Uterus (tissue), 4 donors: ENCODE measurements around the gene SEMA4C. TPM values are rescaled to one million over a fixed set of nuclear protein-coding genes. Genes with fewer than 3 reads are reported as not detected.
"Not testable (repeated sequence)": the region's sequence is repeated elsewhere in the genome, so short reads cannot be mapped to it uniquely, and the experiment has no call there.

ENCODE experiments used
- DNase-seq, 2 donors: peaks; one replicate each; pipeline ENCODE4 v3.0.0-alpha.2; 2019 to 2020
- H3K27ac ChIP-seq, 2 donors: fragments of 200-600 bp; sonication (generic); 1 replicate in 1 of 2; 2 replicates in 1 of 2; pipeline ENCODE4 v1.5.1; 2016 to 2018
- H3K27me3 ChIP-seq, 2 donors: fragments of 200-600 bp; sonication (generic); one replicate each; pipeline ENCODE4 v1.5.1; 2018 to 2019; ENCODE audit warnings: control low read depth in 1 of 2
- H3K36me3 ChIP-seq, 2 donors: fragments of 200-600 bp; sonication (generic); one replicate each; pipeline ENCODE4 v1.5.1; 2019; ENCODE audit warnings: control low read depth in 1 of 2
- H3K4me1 ChIP-seq, 2 donors: fragments of 200-600 bp; sonication (generic); one replicate each; pipeline ENCODE4 v1.5.1; 2018 to 2019; ENCODE audit warnings: control low read depth in 1 of 2
- H3K4me3 ChIP-seq, 2 donors: fragments of 200-600 bp; sonication (generic); 1 replicate in 1 of 2; 2 replicates in 1 of 2; pipeline ENCODE4 v1.5.1; 2018 to 2019; ENCODE audit warnings: mild to moderate bottlenecking in 1 of 2
- H3K9me3 ChIP-seq, 2 donors: fragments of 200-600 bp; sonication (generic); one replicate each; pipeline ENCODE4 v1.5.1; 2019; ENCODE audit warnings: control low read depth in 1 of 2
- POLR2A ChIP-seq, 2 donors: fragments of 450-650 bp; IDR thresholded peaks; one replicate each; pipeline ENCODE4 v1.6.1; 2016; ENCODE audit warnings: antibody characterized with exemption in 2 of 2, mild to moderate bottlenecking in 1 of 2, moderate library complexity in 1 of 2
- intact Hi-C: fragments of 100-400 bp; cut with DNase I; formaldehyde crosslinking; loops from one replicate; pipeline ENCODE4 v1.15.1; 2023; ENCODE audit warnings: low total_unique reads
- total RNA-seq, 4 donors: library from RNA; depleted of rRNA in 3 of 4; stranded (reverse); fragments of >200 nt in 3 of 4; gene quantifications; one replicate each; pipeline versions ENCODE4 v1.1.0 to v1.2.4, GENCODE V29; 2014 to 2023
- TF ChIP-seq, protein P1 (sequence below), 4 experiments: fragments of 200-600 bp in 2 of 4; fragments of 450-650 bp in 2 of 4; sonication (generic) in 2 of 4; IDR thresholded peaks; one replicate each; pipeline ENCODE4 v1.5.1; 2016 to 2019; ENCODE audit warnings: antibody characterized with exemption in 4 of 4, mild to moderate bottlenecking in 2 of 4, moderate library complexity in 1 of 4
- donor health status: DM: yes; HTN: yes; CAD: no.

The SEMA4C gene
- total RNA-seq, 4 donors from 2014 or later = 31.8 to 117 (median 61.7) TPM

DNA sequence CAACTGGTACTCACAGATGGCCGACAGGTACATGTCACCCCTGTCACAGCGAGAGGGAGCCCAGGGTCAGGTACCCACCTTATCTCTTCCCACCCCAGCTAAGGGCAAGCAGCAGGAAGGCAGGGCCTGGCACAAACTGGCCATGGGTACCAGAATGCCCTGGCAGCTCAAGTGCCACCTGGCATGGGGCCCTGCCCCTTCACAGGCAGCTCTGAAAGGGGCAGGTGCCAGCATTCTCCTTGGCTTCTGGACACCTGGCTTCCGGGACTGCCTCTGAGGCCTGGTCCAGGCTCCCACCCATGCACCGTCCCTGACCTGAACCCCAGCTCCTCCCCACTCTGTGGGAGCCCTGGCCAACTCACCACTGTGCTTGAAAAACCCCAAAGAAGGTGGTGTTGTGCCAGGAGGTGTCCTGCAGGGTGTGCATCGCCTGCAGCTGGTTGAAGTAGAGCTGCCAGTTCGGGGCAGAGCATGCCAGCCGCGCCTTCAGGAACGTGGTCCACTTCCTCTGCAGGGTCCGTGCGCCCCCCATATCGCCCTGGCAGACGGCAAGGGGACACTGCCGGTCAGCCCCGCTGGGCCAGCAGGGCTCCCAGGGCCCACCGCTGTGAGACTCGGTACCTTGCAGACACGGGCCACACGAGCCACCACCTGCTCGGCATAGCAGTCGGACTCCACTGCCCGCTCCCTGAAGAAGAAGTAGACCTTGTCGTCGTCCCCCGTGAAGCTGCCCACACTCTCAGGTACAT, 5.4 kb downstream of the SEMA4C start:
- Histone ChIP-seq H3K4me3 (no peak overlapping the region), H3K4me1 (peaks cover 4 to 22% of the 10 kb centered on the region in 2 donors), H3K27ac (no peak overlapping the region), H3K27me3 (no peaks in the 10 kb centered on the region), H3K36me3 (no peaks in the 10 kb centered on the region), H3K9me3 (no peaks in the 10 kb centered on the region)
- TF ChIP-seq POLR2A (IDR thresholded peaks at IDR 0.05) = no peak
- TF ChIP-seq, protein P1, sequence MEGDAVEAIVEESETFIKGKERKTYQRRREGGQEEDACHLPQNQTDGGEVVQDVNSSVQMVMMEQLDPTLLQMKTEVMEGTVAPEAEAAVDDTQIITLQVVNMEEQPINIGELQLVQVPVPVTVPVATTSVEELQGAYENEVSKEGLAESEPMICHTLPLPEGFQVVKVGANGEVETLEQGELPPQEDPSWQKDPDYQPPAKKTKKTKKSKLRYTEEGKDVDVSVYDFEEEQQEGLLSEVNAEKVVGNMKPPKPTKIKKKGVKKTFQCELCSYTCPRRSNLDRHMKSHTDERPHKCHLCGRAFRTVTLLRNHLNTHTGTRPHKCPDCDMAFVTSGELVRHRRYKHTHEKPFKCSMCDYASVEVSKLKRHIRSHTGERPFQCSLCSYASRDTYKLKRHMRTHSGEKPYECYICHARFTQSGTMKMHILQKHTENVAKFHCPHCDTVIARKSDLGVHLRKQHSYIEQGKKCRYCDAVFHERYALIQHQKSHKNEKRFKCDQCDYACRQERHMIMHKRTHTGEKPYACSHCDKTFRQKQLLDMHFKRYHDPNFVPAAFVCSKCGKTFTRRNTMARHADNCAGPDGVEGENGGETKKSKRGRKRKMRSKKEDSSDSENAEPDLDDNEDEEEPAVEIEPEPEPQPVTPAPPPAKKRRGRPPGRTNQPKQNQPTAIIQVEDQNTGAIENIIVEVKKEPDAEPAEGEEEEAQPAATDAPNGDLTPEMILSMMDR (IDR thresholded peaks at IDR 0.05) = no peak
- intact Hi-C loops = loop anchor here (10.0 kb wide), 1 partner anchor 100 kb away; the partner anchor contains the start of gene CNNM4
- DNase-seq = no peak

DNA sequence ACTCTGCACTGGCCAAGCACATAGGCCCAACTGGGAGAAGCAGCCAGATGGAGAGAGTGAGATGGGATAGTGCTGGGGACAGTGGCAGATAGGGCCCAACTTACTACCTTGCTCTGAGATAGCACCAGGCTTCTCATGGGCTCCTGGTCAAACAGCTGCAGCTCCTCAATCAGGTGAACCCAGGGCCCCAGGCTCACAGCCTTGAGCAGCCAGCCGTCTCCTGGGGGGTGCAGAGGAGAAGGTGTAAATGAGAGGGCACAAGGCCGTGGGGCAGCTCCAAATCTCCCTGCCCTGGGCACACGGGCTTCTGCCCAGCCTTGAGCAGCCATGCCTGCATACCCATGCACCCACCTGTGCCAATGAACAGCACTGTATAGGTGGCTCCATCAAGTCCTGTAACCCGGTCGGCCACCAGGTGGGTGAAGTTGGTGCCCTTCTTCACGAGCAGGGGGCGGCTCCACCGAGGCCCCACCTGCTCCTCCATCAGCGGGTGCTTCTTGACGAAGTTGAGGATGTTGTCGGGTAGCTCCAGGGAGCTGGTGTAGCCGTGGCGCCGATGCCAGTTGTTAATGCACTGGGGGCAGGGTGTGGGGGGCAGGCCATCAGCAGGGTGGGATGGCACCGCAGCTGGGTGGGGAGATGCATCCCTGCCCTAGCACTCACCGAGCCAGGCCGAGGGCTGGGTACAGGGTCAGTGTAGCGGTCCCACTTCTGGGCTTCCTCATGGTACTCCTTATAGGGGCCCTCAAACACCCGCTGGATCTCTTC, 6.1 kb downstream of the SEMA4C start:
- DNase-seq = no peak
- peaks cover 4 to 30% of the 10 kb centered on the region in 2 donors for H3K4me1 ChIP-seq
- TF ChIP-seq, protein P1 (IDR thresholded peaks at IDR 0.05) = no peak
- TF ChIP-seq POLR2A (IDR thresholded peaks at IDR 0.05) = no peak
- intact Hi-C loops = loop anchor here (10.0 kb wide), 1 partner anchor 99 kb away; the partner anchor contains the start of gene CNNM4
- H3K27ac ChIP-seq = no peak overlapping the region
- no peak overlapping the region for H3K4me3 ChIP-seq
- no peaks in the 10 kb centered on the region for H3K27me3 ChIP-seq
- no peaks in the 10 kb centered on the region for H3K36me3 ChIP-seq
- no peaks in the 10 kb centered on the region for H3K9me3 ChIP-seq

DNA sequence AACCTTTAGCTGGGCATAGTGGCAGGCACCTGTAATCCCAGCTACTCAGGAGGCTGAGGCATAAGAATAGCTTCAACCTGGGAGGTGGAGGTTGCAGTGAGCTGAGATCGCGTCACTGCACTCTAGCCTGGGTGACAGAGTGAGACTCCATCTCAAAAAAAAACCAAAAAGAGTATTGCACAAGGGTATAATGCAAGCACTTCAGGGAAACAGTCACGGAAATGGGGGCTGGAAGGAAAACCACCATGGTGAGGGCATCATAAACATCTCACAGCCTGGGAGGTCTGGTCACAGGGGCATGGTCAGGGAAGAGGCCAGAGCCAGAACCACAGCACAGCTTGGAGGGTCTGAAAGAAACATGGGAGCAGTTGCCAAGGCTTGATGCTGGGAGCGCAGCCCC, 6.8 kb downstream of the SEMA4C start:
- H3K27ac ChIP-seq, H3K27me3 ChIP-seq, H3K36me3 ChIP-seq, H3K4me3 ChIP-seq, H3K9me3 ChIP-seq, DNase-seq: not testable (repeated sequence)
- intact Hi-C loops = loop anchor here (10.0 kb wide), 1 partner anchor 98 kb away; the partner anchor contains the start of gene CNNM4
- peaks cover 4 to 33% of the 10 kb centered on the region in 2 donors for H3K4me1 ChIP-seq

DNA sequence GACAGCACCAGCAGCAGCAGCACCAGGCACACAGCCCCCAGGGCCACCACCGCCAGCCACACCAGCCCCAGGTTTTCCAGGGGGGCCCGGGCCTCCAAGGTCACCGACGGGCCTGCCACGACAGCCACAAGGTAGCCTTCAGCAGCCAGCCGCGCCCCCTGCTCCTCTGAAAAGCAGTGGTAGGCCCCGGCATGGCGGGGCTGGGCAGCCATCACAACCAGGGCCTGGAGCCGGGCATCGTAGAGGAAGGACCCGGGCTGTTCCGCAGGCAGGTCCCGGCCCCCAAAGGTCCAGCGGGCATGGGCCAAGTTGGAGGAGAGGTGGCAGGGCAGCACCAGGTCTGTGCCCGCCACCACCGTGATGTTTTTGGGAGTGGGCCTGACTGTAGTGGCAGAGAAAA, 8.8 kb downstream of the SEMA4C start:
- Histone ChIP-seq H3K27ac (peak overlapping the region; percentile 84 to 89), H3K27me3 (no peaks in the 10 kb centered on the region), H3K36me3 (no peaks in the 10 kb centered on the region), H3K9me3 (no peaks in the 10 kb centered on the region), H3K4me1 (peaks cover 0 to 26% of the 10 kb centered on the region in 2 donors), H3K4me3 (no peak overlapping the region)
- TF ChIP-seq POLR2A (IDR thresholded peaks at IDR 0.05) = no peak
- TF ChIP-seq, protein P1 (IDR thresholded peaks at IDR 0.05) = no peak
- no peak for DNase-seq
- intact Hi-C loops = loop anchor here (10.0 kb wide), 1 partner anchor 96 kb away; the partner anchor contains the start of gene CNNM4

DNA sequence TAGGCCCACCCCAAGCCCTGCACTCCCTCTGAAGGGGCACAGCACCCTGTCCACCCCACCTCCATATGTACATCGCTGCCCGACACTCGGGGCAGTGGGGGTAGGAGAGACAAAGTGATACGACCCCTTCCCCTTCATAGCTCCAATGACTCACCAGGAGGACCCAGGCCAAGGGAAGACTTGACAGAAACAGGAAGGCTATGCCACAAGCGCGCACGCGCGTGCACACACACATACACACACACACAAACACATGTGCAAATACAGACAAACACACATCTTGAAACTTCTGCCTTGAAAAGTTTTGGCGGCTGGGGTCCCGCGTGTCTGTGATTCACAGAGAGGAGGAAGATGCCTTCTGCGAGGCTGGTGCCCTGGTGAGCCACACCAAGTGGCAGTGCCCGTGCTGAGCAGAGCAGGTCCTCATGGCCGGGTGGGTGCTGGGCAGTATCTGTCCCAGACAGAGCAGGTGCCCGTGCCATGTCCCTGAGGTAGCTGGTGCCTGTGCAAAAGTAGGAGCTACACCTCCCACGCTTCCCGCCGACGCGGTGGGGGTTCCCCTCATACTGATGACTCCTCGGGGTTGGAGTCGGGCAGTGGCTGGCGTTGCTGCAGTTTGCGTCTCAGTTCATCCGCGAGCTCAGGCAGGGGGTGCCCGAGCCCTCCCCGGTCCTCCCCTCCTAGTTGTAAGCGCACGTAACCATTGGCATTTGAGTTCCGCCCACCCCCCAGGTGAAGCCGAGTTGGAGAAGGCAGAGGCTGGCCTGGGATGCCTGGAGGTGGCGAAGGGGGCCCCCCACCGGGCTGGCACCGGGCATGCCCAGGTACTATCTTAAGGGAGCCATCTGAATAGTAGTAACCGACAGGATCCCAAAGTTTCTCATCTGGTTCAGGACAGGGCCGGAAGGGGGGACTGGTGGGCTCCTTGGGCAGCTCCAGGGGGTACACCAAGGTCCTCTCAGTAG, 9.5 kb downstream of the SEMA4C start:
- TF ChIP-seq POLR2A (IDR thresholded peaks at IDR 0.05) = no peak
- TF ChIP-seq, protein P1 (IDR thresholded peaks at IDR 0.05) = no peak
- no peaks in the 10 kb centered on the region for H3K36me3 ChIP-seq
- H3K27ac ChIP-seq = peak overlapping the region; percentile 84 to 89
- H3K4me1 ChIP-seq = peaks cover 0 to 26% of the 10 kb centered on the region in 2 donors
- H3K9me3 ChIP-seq = no peaks in the 10 kb centered on the region
- intact Hi-C loops = loop anchor here (10.0 kb wide), 1 partner anchor 96 kb away; the partner anchor contains the start of gene CNNM4
- H3K27me3 ChIP-seq = no peaks in the 10 kb centered on the region
- peak in 1 of 2 donors; percentile 66 for DNase-seq
- H3K4me3 ChIP-seq = no peak overlapping the region
